ENCODE data around the gene SVIP.

The SVIP gene

GRCh38 chr11:22779850-22780249 lies 49.8 kb downstream of the SVIP start:
- H3K4me1 ChIP-seq (ENCODE audit: insufficient read depth, low read length): peaks cover 6% of the 10 kb centered on the region

GRCh38 chr11:22778642-22779041 lies 51.0 kb downstream of the SVIP start:
- DNase-seq (no peak), ATAC-seq (ENCODE audit: insufficient read depth, low read depth) (no peak)
- no peak overlapping the region for H3K4me3 ChIP-seq (ENCODE audit: low read depth in 1 of 2, low read length in 2 of 2)
- no peak overlapping the region for H3K4me2 ChIP-seq (ENCODE audit: insufficient read depth, low read length)
- H3K36me3 ChIP-seq (ENCODE audit: insufficient read depth, low read length): no peaks in the 10 kb centered on the region
- H3K4me1 ChIP-seq (ENCODE audit: insufficient read depth, low read length): peaks cover 6% of the 10 kb centered on the region
- TF ChIP-seq CTCF (IDR thresholded peaks at IDR 0.05; ENCODE audit: borderline replicate concordance, extremely low read depth, low read length, poor library complexity, severe bottlenecking): peak; percentile 35
- no peak for TF ChIP-seq EZH2 (IDR thresholded peaks at IDR 0.05; ENCODE audit: borderline replicate concordance, low read depth, low read length, severe bottlenecking)
- H3K79me2 ChIP-seq (ENCODE audit: insufficient read depth, low read length): no peaks in the 10 kb centered on the region
- H2AFZ ChIP-seq (ENCODE audit: low read depth, low read length): no peak overlapping the region
- no peak overlapping the region for H3K9ac ChIP-seq (ENCODE audit: low read depth, low read length)
- no peaks in the 10 kb centered on the region for H4K20me1 ChIP-seq (ENCODE audit: insufficient read depth, low read length)
- no peaks in the 10 kb centered on the region for H3K27me3 ChIP-seq (ENCODE audit: insufficient read depth, low read length, poor library complexity)
- H3K9me3 ChIP-seq (ENCODE audit: insufficient read depth, low read length, severe bottlenecking): no peaks in the 10 kb centered on the region
- no peak overlapping the region for H3K27ac ChIP-seq (ENCODE audit: low read length)

More at GRCh38 chr11:22779850-22780249, 49.8 kb downstream of the SVIP start:
- Histone ChIP-seq H2AFZ (ENCODE audit: low read depth, low read length) (no peak overlapping the region), H3K9me3 (ENCODE audit: insufficient read depth, low read length, severe bottlenecking) (no peaks in the 10 kb centered on the region), H4K20me1 (ENCODE audit: insufficient read depth, low read length) (no peaks in the 10 kb centered on the region), H3K36me3 (ENCODE audit: insufficient read depth, low read length) (no peaks in the 10 kb centered on the region), H3K4me2 (ENCODE audit: insufficient read depth, low read length) (no peak overlapping the region), H3K9ac (ENCODE audit: low read depth, low read length) (no peak overlapping the region), H3K27me3 (ENCODE audit: insufficient read depth, low read length, poor library complexity) (no peaks in the 10 kb centered on the region), H3K27ac (ENCODE audit: low read length) (no peak overlapping the region), H3K79me2 (ENCODE audit: insufficient read depth, low read length) (no peaks in the 10 kb centered on the region), H3K4me3 (ENCODE audit: low read depth in 1 of 2, low read length in 2 of 2) (no peak overlapping the region)
- ATAC-seq (ENCODE audit: insufficient read depth, low read depth) (no peak), DNase-seq (no peak)
- TF ChIP-seq CTCF (IDR thresholded peaks at IDR 0.05; ENCODE audit: borderline replicate concordance, extremely low read depth, low read length, poor library complexity, severe bottlenecking): no peak
- no peak for TF ChIP-seq EZH2 (IDR thresholded peaks at IDR 0.05; ENCODE audit: borderline replicate concordance, low read depth, low read length, severe bottlenecking)

GRCh38 chr11:22775248-22775647 lies 54.4 kb downstream of the SVIP start:
- H3K9me3 ChIP-seq (ENCODE audit: insufficient read depth, low read length, severe bottlenecking): no peaks in the 10 kb centered on the region
- no peaks in the 10 kb centered on the region for H3K79me2 ChIP-seq (ENCODE audit: insufficient read depth, low read length)
- no peak for DNase-seq
- TF ChIP-seq CTCF (IDR thresholded peaks at IDR 0.05; ENCODE audit: borderline replicate concordance, extremely low read depth, low read length, poor library complexity, severe bottlenecking) (no peak), EZH2 (IDR thresholded peaks at IDR 0.05; ENCODE audit: borderline replicate concordance, low read depth, low read length, severe bottlenecking) (no peak)
- no peak overlapping the region for H3K9ac ChIP-seq (ENCODE audit: low read depth, low read length)
- ATAC-seq (ENCODE audit: insufficient read depth, low read depth): no peak
- H3K27me3 ChIP-seq (ENCODE audit: insufficient read depth, low read length, poor library complexity): no peaks in the 10 kb centered on the region
- H2AFZ ChIP-seq (ENCODE audit: low read depth, low read length): no peak overlapping the region
- H3K4me3 ChIP-seq (ENCODE audit: low read depth in 1 of 2, low read length in 2 of 2): no peak overlapping the region
- H3K4me1 ChIP-seq (ENCODE audit: insufficient read depth, low read length): no peaks in the 10 kb centered on the region
- no peak overlapping the region for H3K4me2 ChIP-seq (ENCODE audit: insufficient read depth, low read length)
- H3K36me3 ChIP-seq (ENCODE audit: insufficient read depth, low read length): no peaks in the 10 kb centered on the region
- no peak overlapping the region; the same call in 1 of the 2 replicates for H3K27ac ChIP-seq (ENCODE audit: low read length)
- no peaks in the 10 kb centered on the region for H4K20me1 ChIP-seq (ENCODE audit: insufficient read depth, low read length)

- DNase-seq: no peak
- Histone ChIP-seq H3K9ac (ENCODE audit: low read depth, low read length) (0 out of 2 replicates have a peak overlapping the region, but pooled peaks have one; percentile 15), H3K4me2 (ENCODE audit: insufficient read depth, low read length) (no peak overlapping the region), H4K20me1 (ENCODE audit: insufficient read depth, low read length) (no peaks in the 10 kb centered on the region), H3K79me2 (ENCODE audit: insufficient read depth, low read length) (no peaks in the 10 kb centered on the region), H3K4me1 (ENCODE audit: insufficient read depth, low read length) (no peaks in the 10 kb centered on the region), H3K27me3 (ENCODE audit: insufficient read depth, low read length, poor library complexity) (no peaks in the 10 kb centered on the region), H3K9me3 (ENCODE audit: insufficient read depth, low read length, severe bottlenecking) (no peaks in the 10 kb centered on the region), H3K4me3 (ENCODE audit: low read depth in 1 of 2, low read length in 2 of 2) (no peak overlapping the region), H2AFZ (ENCODE audit: low read depth, low read length) (no peak overlapping the region; the same call in 1 of the 2 replicates), H3K36me3 (ENCODE audit: insufficient read depth, low read length) (no peaks in the 10 kb centered on the region), H3K27ac (ENCODE audit: low read length) (no peak overlapping the region; the same call in 1 of the 2 replicates)
- TF ChIP-seq CTCF (IDR thresholded peaks at IDR 0.05; ENCODE audit: borderline replicate concordance, extremely low read depth, low read length, poor library complexity, severe bottlenecking): no peak
- no peak for TF ChIP-seq EZH2 (IDR thresholded peaks at IDR 0.05; ENCODE audit: borderline replicate concordance, low read depth, low read length, severe bottlenecking)
- ATAC-seq (ENCODE audit: insufficient read depth, low read depth): no peak
These were observed 54.9 kb downstream of the SVIP start for GRCh38 chr11:22774716-22775115.

All from DND-41 (cell line).